ENCODE results near the gene TMEM107.

The TMEM107 gene

DNA sequence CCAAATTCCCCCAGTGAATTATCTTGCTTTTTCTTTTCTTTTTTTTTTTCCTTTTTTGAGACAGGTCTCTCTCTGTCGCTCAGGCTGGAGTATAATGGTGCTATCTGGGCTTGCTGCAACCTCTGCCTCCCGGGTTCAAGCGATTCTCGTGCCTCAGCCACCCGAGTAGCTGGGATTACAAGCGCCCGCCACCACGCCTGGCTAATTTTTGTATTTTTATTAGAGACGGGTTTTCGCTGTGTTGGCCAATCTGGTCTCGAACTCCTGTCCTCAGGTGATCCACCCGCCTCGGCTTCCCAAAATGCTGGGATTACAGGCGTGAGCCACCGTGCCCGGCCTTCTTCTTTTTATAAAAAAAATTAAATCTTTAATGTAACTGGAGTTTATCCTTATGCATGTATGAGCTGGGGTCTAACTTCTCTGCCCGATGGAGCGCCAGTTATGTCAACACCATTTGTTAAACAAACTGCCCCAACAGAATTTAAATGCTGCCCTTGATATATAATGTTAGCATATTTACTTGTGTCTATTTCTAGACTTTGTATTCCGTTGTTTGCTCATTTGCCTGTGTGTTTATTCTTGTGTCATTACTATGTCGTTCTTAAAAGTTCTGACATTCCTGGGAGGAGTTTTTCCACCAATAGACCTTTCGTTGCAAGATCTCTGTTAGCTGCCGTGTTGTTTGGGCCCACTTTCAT lies 34.7 kb upstream of the TMEM107 start:
- no peaks in the 10 kb centered on the region for H3K9me3 ChIP-seq (ENCODE audit: insufficient read depth, low read depth, low read length)
- peaks cover 6% of the 10 kb centered on the region; the same call in 1 of the 2 replicates for H3K4me1 ChIP-seq (ENCODE audit: insufficient read depth, low read length)
- H3K27ac ChIP-seq (ENCODE audit: low read depth, low read length): peak overlapping the region; percentile 27; the same call in 1 of the 2 replicates
- H3K36me3 ChIP-seq (ENCODE audit: insufficient read depth, low read length): peaks cover 21% of the 10 kb centered on the region
- no peaks in the 10 kb centered on the region for H3K27me3 ChIP-seq (ENCODE audit: insufficient read depth, low read length)
- H3K4me3 ChIP-seq (ENCODE audit: low read length): peak overlapping the region; percentile 85
- WGBS: 44% methylated on average over 18 of the region's 22 CpGs
- H3K9ac ChIP-seq (ENCODE audit: low read depth, low read length): peak overlapping the region; percentile 94

DNA sequence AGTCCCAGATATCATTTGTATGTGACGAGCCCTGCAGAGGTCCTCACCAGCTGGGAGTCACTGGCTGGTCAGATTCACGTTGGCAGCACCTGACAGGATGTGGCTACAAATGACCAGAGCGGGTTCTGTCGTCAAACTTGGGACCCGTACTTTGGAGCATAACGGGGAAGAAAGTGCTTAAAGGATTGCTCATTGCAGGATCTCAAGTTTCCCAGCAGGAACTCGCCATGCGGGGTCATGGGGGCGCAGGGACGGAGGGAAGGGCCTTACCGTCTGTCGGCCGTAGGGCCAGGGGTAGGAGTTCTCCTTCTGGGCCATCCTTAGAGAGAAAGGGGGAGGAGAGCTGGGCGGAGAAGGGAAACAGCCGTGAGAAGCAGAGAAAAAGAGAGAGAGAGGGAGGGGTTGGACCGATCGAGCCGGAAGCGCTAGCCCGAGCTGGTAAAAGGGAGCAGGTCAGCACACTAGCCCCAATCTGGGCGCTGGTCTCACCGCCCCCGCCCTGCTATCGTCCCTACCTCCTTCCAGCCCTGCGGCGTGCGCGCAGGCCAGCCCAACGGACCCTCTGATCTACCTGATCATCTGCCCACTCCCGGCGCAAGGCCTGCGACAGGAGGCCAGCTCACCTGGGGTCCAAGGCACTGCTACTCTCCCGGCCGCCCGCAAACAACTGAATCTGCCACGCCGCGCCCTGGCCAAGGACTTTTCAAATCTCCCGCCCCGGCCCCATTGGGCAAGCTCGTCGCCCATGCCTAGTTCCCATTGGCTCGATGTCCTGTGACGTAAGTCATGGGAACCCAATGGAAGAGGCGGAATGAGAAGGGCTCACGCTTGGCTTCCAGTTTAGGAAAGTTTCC lies 34.0 kb upstream of the TMEM107 start, which contains the start of gene AURKB:
Gene AURKB (minus strand): TSS at position 669 of the 854 bp plus-strand sequence. CDS start 351 bp downstream, at position 318.
- no peaks in the 10 kb centered on the region for H3K9me3 ChIP-seq (ENCODE audit: insufficient read depth, low read depth, low read length)
- peak within 1 kb of the TSS; percentile 96 for H3K27ac ChIP-seq (ENCODE audit: low read depth, low read length)
- peak within 1 kb of the TSS; percentile 94 for H3K9ac ChIP-seq (ENCODE audit: low read depth, low read length)
- under 1% methylated on average over 46 of the region's 46 CpGs for WGBS
- peak within 1 kb of the TSS; percentile 85 for H3K4me3 ChIP-seq (ENCODE audit: low read length)
- no peaks in the 10 kb centered on the region for H3K27me3 ChIP-seq (ENCODE audit: insufficient read depth, low read length)
- H3K4me1 ChIP-seq (ENCODE audit: insufficient read depth, low read length): peaks cover 6% of the 10 kb centered on the region; the same call in 1 of the 2 replicates
- peaks cover 28% of the 10 kb centered on the region for H3K36me3 ChIP-seq (ENCODE audit: insufficient read depth, low read length)

DNA sequence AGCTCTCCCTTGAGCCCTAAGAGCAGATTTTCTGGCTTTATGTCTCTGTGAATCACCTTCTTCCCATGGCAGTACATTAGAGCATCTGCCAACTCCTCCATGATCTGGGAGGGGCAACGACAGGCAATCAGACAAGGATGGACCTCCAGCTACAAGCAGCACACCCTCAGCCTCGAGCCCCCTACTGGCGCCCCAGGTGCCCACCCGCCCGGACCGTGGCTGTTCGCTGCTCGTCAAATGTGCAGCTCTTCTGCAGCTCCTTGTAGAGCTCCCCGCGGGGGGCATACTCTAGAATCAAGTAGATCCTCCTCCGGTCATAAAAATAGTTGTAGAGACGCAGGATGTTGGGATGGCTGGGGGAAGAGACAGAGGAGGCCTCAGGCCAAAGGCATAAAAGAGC lies 30.4 kb upstream of the TMEM107 start:
- Histone ChIP-seq H3K4me1 (ENCODE audit: insufficient read depth, low read length) (peaks cover 6% of the 10 kb centered on the region; the same call in 1 of the 2 replicates), H3K9me3 (ENCODE audit: insufficient read depth, low read depth, low read length) (no peaks in the 10 kb centered on the region), H3K36me3 (ENCODE audit: insufficient read depth, low read length) (peaks cover 49% of the 10 kb centered on the region), H3K27me3 (ENCODE audit: insufficient read depth, low read length) (no peaks in the 10 kb centered on the region), H3K9ac (ENCODE audit: low read depth, low read length) (no peak overlapping the region), H3K27ac (ENCODE audit: low read depth, low read length) (no peak overlapping the region), H3K4me3 (ENCODE audit: low read length) (no peak overlapping the region)
- WGBS: 96% methylated on average over 12 of the region's 12 CpGs

DNA sequence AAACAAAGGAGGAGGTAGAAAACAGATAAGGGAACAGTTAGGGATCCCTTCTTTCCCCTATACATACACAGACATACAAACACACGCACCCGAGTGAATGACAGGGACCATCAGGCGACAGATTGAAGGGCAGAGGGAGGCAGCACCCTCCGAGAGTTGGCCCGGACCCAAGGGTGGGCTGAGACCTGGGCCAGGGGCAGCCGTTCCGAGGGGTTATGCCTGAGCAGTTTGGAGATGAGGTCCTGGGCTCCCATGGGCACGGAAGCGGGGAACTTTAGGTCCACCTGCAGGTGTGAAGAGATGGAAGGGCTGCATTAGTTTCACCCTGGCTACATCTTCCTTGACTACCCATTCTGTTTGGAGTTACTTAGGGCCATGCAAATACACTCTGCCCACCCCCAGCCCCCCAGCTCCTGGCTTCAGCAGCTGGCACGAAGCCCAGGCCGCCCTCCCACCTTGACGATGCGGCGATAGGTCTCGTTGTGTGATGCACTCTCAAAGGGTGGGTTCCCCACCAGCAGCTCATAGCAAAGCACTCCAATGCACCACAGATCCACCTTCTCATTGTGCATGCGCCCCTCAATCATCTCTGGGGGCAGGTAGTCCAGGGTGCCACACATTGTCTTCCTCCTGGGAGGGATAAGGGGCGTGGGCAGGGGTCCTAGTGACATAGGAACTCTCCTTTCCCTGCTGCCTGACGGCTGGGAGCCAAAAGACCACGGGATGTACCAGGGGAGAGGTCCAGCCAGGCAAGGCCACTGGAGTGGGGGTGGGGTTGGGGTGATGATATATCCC lies 28.8 kb upstream of the TMEM107 start:
- 90% methylated on average over 19 of the region's 19 CpGs for WGBS
- H3K36me3 ChIP-seq (ENCODE audit: insufficient read depth, low read length): peaks cover 52% of the 10 kb centered on the region
- H3K27me3 ChIP-seq (ENCODE audit: insufficient read depth, low read length): no peaks in the 10 kb centered on the region
- H3K9ac ChIP-seq (ENCODE audit: low read depth, low read length): no peak overlapping the region
- no peak overlapping the region for H3K4me3 ChIP-seq (ENCODE audit: low read length)
- peaks cover 6% of the 10 kb centered on the region; the same call in 1 of the 2 replicates for H3K4me1 ChIP-seq (ENCODE audit: insufficient read depth, low read length)
- H3K9me3 ChIP-seq (ENCODE audit: insufficient read depth, low read depth, low read length): no peaks in the 10 kb centered on the region
- H3K27ac ChIP-seq (ENCODE audit: low read depth, low read length): no peak overlapping the region

DNA sequence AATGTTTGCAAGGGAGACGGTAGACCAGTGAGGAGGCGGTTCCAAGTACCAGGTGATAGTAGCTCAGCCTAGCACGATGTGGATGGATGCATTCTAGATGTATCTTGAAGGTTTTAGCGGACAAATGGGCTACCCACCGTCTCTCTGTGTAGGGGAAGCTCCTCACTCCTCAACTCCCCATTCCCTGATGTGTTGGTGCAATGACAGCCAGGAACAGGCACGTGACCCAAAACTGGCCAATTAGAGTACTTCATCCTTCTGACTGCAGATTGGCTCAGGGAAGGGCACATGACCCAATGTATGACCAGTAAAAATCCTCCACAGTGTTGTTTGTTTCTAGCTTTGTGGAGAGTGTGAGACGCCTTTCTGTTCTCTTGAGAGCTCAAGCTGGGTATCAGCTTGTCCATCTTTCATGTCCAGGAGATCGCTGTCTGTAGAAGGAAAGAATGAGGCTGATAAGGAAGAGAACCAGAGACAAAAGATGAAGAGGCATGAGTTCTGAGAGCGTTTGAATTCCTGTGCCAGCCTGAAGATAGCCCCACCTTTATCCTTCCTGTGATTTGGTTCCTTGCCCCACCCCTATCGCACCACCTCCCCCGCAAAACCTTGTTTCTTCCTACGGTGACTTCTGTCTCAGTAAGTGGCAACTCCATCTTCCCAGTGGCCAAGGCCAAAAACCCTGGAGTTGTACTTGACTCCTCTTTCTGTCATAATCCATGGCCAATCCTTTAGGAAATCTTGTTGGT lies 16.1 kb upstream of the TMEM107 start:
- Histone ChIP-seq H3K27ac (ENCODE audit: low read depth, low read length) (peak overlapping the region; percentile 32; the same call in 1 of the 2 replicates), H3K27me3 (ENCODE audit: insufficient read depth, low read length) (peaks cover 21% of the 10 kb centered on the region), H3K4me3 (ENCODE audit: low read length) (peak overlapping the region; percentile 50), H3K4me1 (ENCODE audit: insufficient read depth, low read length) (peaks cover 12% of the 10 kb centered on the region), H3K9me3 (ENCODE audit: insufficient read depth, low read depth, low read length) (no peaks in the 10 kb centered on the region), H3K9ac (ENCODE audit: low read depth, low read length) (peak overlapping the region; percentile 55), H3K36me3 (ENCODE audit: insufficient read depth, low read length) (no peaks in the 10 kb centered on the region)
- WGBS: 20% methylated on average over 12 of the region's 12 CpGs

DNA sequence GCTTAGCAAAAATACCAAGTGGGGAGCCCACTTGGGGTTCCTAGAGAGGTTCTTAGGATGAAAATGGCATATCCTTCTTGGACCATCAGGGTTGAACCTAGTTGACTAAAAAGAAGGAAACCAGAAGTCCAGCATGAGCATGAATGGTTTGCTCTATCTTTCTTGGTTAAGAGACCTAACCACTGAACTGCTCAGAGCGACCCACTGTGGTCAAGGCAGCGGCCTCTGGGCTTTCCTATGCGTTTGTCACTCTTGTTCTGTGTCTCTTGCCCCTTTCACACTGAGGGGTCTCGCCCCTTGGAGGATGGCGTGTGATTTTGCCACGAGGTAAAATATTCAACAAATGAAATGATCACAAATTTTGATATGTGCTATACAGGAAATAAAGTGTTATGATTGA lies 14.3 kb upstream of the TMEM107 start:
- Histone ChIP-seq H3K27me3 (ENCODE audit: insufficient read depth, low read length) (peaks cover 21% of the 10 kb centered on the region), H3K4me3 (ENCODE audit: low read length) (peak overlapping the region; percentile 78), H3K27ac (ENCODE audit: low read depth, low read length) (no peak overlapping the region), H3K4me1 (ENCODE audit: insufficient read depth, low read length) (peaks cover 12% of the 10 kb centered on the region), H3K36me3 (ENCODE audit: insufficient read depth, low read length) (no peaks in the 10 kb centered on the region), H3K9ac (ENCODE audit: low read depth, low read length) (no peak overlapping the region), H3K9me3 (ENCODE audit: insufficient read depth, low read depth, low read length) (no peaks in the 10 kb centered on the region)
- 57% methylated on average over 5 of the region's 6 CpGs for WGBS

DNA sequence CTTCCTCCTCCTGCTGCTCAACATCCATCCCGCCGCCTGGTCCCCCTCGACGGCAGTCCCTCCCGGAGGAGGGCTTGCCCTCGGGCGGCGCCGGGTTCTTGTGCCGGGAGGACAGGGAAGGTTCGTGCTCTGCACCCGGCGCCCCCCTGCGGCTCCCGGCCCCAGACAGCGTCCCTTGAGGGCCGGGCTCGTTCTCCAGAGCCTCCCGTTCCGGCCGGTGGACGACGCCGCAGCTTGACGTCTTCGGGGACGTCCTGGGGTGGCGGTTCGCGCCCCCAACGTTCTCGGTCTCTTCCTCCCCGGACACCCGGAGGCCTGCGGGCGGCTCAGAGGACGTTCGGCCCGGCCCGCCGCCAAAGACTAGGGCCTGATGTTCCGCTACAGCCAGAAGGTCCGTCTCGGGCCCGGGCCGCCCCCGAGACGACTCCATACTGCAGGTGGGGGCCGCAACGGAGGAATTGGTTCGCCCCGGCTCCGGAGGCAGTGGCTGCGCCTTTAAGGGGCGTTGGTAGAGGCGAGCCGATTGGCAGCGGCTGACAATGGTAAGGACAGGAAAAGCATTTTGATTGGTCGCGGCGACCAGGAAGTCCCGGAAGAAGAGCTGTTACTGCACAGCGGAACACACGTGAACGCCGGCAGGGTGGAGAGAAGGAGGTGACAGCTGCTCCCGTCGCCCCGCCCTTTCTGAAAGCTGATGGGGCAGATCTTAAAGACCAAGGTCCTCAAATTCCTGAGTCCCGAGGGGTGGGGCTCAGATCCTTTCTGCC lies 13.7 kb upstream of the TMEM107 start, which contains the start of gene BORCS6:
Gene BORCS6 (minus strand): TSS at position 470 of the 767 bp plus-strand sequence. CDS start 40 bp downstream, at position 430.
- H3K4me1 ChIP-seq (ENCODE audit: insufficient read depth, low read length): peaks cover 12% of the 10 kb centered on the region
- H3K4me3 ChIP-seq (ENCODE audit: low read length): peak within 1 kb of the TSS; percentile 78
- peaks cover 21% of the 10 kb centered on the region for H3K27me3 ChIP-seq (ENCODE audit: insufficient read depth, low read length)
- H3K9me3 ChIP-seq (ENCODE audit: insufficient read depth, low read depth, low read length): no peaks in the 10 kb centered on the region
- WGBS: under 1% methylated on average over 70 of the region's 70 CpGs
- H3K36me3 ChIP-seq (ENCODE audit: insufficient read depth, low read length): no peaks in the 10 kb centered on the region
- peak within 1 kb of the TSS; percentile 33; the same call in 1 of the 2 replicates for H3K27ac ChIP-seq (ENCODE audit: low read depth, low read length)
- H3K9ac ChIP-seq (ENCODE audit: low read depth, low read length): peak within 1 kb of the TSS; percentile 52

DNA sequence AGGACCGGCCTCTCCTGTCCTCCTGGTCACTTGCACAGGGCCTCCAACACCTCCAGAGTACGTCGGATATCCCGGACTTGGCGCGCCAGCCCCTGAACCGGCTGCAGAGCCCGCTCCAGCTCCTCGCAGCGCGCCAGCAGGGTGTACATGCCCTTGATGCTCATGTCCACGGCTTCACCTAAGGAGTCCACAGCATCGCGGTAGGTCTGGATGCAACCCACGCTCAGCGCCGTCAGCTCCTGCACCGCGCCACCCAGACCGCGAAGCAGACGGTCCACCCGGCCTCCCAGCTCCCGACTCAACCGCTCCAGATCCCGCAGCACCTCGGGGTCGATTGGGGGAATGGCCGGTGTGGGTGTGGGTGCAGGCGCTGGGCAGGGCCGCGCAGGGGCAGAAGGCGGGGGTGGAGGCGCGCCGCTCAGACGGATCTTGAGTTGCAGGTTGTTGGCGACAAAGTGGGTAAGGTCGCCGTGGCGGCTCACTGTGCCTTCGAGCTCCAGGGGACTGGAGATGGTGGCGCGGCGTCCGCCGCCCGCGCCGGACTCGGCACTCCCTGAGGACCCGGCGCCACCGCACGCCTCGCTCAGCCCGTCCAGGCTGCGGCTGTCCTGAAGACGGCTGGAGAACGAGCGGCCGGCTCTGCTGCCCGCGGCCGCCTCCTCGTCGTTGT lies 13.0 kb upstream of the TMEM107 start:
- no peak overlapping the region for H3K27ac ChIP-seq (ENCODE audit: low read depth, low read length)
- 7% methylated on average over 67 of the region's 67 CpGs for WGBS

DNA sequence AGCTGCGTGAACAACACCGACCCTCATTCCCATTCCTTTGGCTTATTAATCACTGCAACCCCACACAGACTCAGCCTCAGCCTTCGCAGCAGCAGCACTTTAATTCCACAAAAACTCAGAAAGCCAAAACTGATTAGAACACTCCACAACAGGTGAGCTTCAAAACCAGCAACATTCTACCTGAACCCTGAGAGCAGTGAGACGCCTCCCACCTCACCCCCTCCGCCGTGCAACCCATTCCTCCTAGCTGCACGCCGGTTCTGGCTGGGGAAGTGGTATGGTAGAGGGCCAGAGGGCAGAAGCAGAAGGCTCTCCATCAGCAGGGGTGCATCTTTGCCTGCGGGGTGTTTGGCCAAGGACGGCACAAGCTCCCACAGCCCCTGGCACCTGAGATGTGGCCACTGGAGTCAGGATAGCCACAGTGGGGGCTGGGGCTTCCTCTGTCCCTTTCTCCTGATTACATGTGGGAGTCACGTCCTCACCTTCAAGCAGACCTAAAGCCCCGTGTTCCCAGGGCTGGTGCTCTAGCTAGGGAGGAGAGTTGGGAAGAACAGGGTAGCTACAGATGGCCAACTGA lies 12.2 kb upstream of the TMEM107 start:
- Histone ChIP-seq H3K9ac (ENCODE audit: low read depth, low read length) (no peak overlapping the region), H3K4me1 (ENCODE audit: insufficient read depth, low read length) (peaks cover 12% of the 10 kb centered on the region), H3K4me3 (ENCODE audit: low read length) (peak overlapping the region; percentile 78), H3K36me3 (ENCODE audit: insufficient read depth, low read length) (no peaks in the 10 kb centered on the region), H3K9me3 (ENCODE audit: insufficient read depth, low read depth, low read length) (no peaks in the 10 kb centered on the region), H3K27me3 (ENCODE audit: insufficient read depth, low read length) (peaks cover 21% of the 10 kb centered on the region), H3K27ac (ENCODE audit: low read depth, low read length) (no peak overlapping the region)
- 45% methylated on average over 5 of the region's 12 CpGs for whole genome bisulfite sequencing

More for the DNA sequence above, 13.0 kb upstream of the TMEM107 start:
- Histone ChIP-seq H3K27me3 (ENCODE audit: insufficient read depth, low read length) (peaks cover 21% of the 10 kb centered on the region), H3K4me3 (ENCODE audit: low read length) (peak overlapping the region; percentile 78), H3K9me3 (ENCODE audit: insufficient read depth, low read depth, low read length) (no peaks in the 10 kb centered on the region), H3K36me3 (ENCODE audit: insufficient read depth, low read length) (no peaks in the 10 kb centered on the region), H3K9ac (ENCODE audit: low read depth, low read length) (peak overlapping the region; percentile 52), H3K4me1 (ENCODE audit: insufficient read depth, low read length) (peaks cover 12% of the 10 kb centered on the region)

Measured in HUES64 (cell line).